C4-2B (cell line): ENCODE measurements around the gene HOXA10.

Experiments used
- CTCF ChIP-seq: fragments of 450-650 bp; conservative IDR thresholded peaks from 2 replicates; pipeline ENCODE4 v1.5.1; 2017; ENCODE audit warnings: mild to moderate bottlenecking
- ZFX ChIP-seq: fragments of 450-650 bp; IDR thresholded peaks from 2 replicates; pipeline ENCODE4 v1.6.1; 2017

- TF ChIP-seq CTCF (no peak), ZFX (no peak)
These were observed 43.8 kb upstream of the HOXA10 start for GRCh38 chr7:27217951-27218350.
